Hematopoietic multipotent progenitor cell treated with erythropoietin and hydrocortisone succinate and interleukin-3 and kit ligand, for 17 days (in vitro differentiated cells): Measurements from ENCODE around the gene TUBGCP5.
"Not testable (repeated sequence)": the region's sequence is repeated elsewhere in the genome, so short reads cannot be mapped to it uniquely, and the experiment has no call there.

Experiments
- DNase-seq: peaks from one replicate; pipeline ENCODE4 v3.0.0-alpha.2; 2015; ENCODE audit warnings: low spot score

TUBGCP5 gene

GRCh38 chr15:23041736-23042135, 2.4 kb upstream of the TUBGCP5 start:
- DNase-seq, result not testable (repeated sequence)

GRCh38 chr15:23039917-23040281, 530 bp upstream of the TUBGCP5 start:
- no peak for DNase-seq

- no peak for DNase-seq
Observed at GRCh38 chr15:23038726-23039142, 635 bp downstream of the TUBGCP5 start.

- DNase-seq, result peak; percentile 31
Observed at GRCh38 chr15:23035964-23036566, 3.3 kb downstream of the TUBGCP5 start.

DNA sequence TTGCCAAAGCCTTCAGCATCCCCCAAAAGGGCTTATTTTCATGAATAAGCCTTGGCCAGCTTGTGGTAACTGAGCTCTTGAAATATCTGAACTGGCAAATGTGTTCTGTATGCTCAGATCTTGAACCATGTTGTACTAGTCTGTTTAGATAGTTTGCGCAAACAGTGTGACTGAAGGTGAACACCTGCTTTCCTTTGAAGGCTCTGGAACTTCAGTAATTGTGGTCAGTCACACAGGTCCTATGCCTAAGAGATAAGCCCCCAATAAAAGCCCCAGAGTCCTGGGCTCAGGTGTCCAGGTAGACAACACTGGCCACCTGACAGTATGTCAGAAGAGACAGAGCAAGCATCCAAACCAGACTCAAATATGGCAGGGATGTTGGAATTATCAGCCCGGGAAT, 5.4 kb downstream of the TUBGCP5 start:
- DNase-seq, result no peak

GRCh38 chr15:23026218-23026617, 13.2 kb downstream of the TUBGCP5 start:
- DNase-seq, result no peak

- no peak for DNase-seq
Observed at GRCh38 chr15:23022156-23022555, 17.2 kb downstream of the TUBGCP5 start.

- DNase-seq, result no peak
Observed at GRCh38 chr15:23014394-23015000, 24.9 kb downstream of the TUBGCP5 start.

GRCh38 chr15:23013681-23014080, 25.7 kb downstream of the TUBGCP5 start:
- no peak for DNase-seq

- DNase-seq, result not testable (repeated sequence)
Observed at GRCh38 chr15:23012616-23013015, 26.8 kb downstream of the TUBGCP5 start.

GRCh38 chr15:23003736-23004135, 35.6 kb downstream of the TUBGCP5 start:
- no peak for DNase-seq

GRCh38 chr15:23002920-23003319, 36.4 kb downstream of the TUBGCP5 start:
- DNase-seq, result no peak

DNA sequence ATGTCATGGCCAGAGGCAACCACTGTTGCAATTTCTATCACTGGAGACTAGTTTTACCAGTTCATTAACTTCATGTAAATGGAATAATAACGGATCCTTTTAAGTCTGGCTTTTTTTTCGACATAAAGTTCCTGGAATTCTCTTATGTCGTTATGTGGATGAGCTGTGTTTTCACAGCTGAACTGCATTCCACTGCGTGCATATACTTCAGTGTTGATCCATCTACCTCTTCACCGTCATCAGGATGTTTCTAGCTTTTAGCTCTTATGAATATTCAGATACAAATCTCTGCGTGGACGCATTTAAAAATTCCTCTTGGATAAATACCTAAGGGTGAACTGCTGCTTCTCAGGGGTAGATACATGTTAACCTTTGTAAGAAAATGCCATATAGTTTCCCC, 43.6 kb downstream of the TUBGCP5 start:
- no peak for DNase-seq

- no peak for DNase-seq
Observed at GRCh38 chr15:22992024-22992326, 47.4 kb downstream of the TUBGCP5 start.

GRCh38 chr15:22989576-22990477, 49.5 kb downstream of the TUBGCP5 start:
- DNase-seq, result no peak

DNA sequence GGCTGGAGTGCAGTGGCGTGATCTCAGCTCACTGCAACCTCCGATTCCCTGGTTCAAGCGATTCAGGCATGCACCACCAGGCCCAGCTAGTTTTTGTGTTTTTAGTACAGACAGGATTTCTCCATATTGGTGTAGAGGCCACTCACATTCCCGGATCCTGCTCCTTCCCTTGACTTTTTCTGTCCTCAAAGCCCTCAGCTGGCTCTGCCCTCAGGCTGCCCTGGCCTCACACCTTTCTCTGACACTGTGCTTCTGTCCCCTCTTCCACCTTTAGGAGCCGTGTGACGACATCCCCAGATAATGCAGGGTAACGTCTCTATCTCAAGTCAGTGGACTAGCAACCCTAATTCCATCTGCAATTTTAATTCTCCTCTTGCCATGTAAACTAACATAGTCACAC, 50.6 kb downstream of the TUBGCP5 start:
- no peak for DNase-seq

- DNase-seq, result not testable (repeated sequence)
Observed at GRCh38 chr15:22981931-22982330, 57.4 kb downstream of the TUBGCP5 start.

GRCh38 chr15:22981051-22981840, 58.1 kb downstream of the TUBGCP5 start:
- DNase-seq, result no peak

DNA sequence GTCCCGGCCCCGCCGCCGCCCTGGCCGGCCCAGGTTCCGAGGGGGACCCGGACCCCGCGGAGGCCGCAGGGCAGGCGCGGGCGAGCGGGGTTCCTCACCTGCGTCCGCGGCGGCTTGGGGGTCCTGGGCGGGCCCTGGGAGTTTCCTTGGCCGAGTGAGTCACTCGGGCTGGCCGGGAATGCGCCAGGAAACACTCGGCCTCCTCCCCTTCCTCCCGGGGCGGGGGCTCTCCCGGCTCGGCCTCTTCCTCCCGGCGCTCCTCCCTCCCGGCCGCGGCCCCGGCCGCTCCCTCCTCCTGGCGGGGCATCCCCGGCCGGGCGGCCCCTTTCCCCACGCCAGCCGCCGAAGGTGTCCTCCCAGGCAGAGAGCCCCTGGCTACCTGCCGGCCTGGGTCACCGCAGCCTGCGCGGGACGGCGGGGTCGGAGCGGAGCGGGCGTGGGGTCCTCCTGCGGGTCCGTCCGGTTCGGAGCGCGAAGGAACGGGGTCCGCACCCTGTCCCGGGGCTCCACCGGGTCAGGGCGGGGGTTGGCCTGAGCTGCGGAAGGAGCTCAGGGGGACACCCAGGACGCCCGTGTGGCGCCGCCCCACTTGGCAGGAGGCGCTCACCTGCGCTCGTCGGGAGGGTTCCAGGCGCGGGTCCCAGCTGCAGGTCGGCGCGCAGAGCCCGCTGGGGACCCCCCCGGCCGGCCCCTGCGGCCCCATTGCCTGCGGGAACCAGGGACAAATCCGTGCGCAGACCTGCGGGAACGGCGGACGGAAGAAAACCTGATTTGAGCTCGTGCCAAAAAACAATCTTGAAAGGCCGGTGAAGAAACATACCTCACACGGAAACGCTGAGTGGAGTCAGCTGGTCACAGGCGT, 58.9 kb downstream of the TUBGCP5 start, which contains the start of gene CYFIP1:
Gene CYFIP1 (minus strand): TSS at position 180 of the 862 bp plus-strand sequence. CDS start 33,083 bp downstream, outside the sequence.
- no peak for DNase-seq

DNA sequence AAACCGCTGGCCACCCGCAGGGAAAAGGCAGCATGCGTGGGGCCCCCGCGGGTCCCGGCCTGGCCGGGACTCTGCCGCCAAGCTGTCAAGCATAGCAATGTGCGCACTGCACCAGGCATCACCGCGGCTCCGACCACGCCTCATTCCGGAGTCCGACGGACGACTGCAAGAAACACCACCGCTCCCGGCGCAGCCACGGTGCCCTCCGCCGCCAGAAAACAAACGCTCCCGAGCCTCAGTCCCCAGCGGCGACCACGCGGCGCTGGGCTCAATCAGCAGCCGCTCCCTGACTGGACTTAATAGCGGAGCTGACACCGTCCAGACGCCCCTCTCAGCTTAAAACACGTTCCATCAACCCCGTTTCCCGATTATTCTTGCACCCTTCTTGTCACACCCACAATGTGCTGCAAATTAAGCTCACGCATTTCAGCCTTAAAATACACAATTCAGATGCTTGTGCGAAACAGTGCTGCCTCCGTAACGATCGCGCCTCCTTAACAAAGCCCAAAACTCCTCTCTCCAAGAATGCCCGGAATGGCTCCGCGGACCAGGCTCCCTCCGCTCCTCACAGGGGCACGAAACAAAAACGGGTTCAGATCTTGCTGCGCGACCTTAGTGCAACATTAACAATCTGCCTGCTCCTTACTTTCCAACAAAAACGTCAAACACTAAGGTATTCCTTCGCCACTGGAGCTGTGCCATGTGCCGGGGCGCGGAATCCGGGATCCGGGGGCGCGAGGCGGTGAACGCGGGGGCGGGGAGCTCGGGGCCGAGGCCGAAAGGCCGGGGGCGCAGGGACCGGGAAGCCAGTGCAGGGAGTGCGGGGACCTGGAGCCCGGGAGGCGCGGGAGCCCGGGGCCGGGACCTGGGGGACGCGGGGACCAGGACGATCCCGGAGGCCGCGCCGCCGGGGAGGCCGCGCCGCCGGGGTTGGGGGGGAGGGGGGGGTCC, 59.9 kb downstream of the TUBGCP5 start:
- DNase-seq, result no peak
